MG63 (cell line): ENCODE results near the gene MSH4. TPM values are rescaled to one million over a fixed set of nuclear protein-coding genes. Genes with fewer than 3 reads are reported as not detected.

Experiments used
- total RNA-seq: library from RNA; depleted of rRNA; stranded (reverse); fragments of >200 nt; shearing (Covaris generic); gene quantifications from 2 replicates; pipeline ENCODE4 v1.2.3, GENCODE V29; 2014; ENCODE audit warnings: low replicate concordance; rRNA removed

MSH4 gene
- total RNA-seq, 1 experiment from 2014 or later, result not detected

Other genes with a start within 250 kb of the MSH4 start
- not detected in 2 replicates for gene SLC44A5, start 185.8 kb upstream of the MSH4 start, total RNA-seq
- 26.9 and 62.7 TPM in 2 replicates for gene ACADM, start 72.2 kb upstream of the MSH4 start, total RNA-seq
- 95.1 and 148 TPM in 2 replicates for gene RABGGTB, start 10.6 kb upstream of the MSH4 start, total RNA-seq
- gene ASB17, start 135.5 kb downstream of the MSH4 start, total RNA-seq, result not detected in 2 replicates